A673 (cell line): Measurements from ENCODE around the gene DDX56. TPM values are rescaled to one million over a fixed set of nuclear protein-coding genes. Genes with fewer than 3 reads are reported as not detected.
"Not testable (repeated sequence)": the region's sequence is repeated elsewhere in the genome, so short reads cannot be mapped to it uniquely, and the experiment has no call there.

ENCODE experiments used
- BruUV-seq: library from RNA; stranded (reverse); fragments of 400-500 nt; replicated peaks from 2 replicates; lab custom pipeline; 2021; lab: Mats Ljungman, UMichigan
- CTCF ChIA-PET: fragments of 300-600 bp; sonication (Branson Sonifier 250); formaldehyde crosslinking; loops from one replicate; lab custom pipeline; 2022; ENCODE audit warnings: antibody characterized with exemption; lab: Charles Lee
- POLR2A ChIA-PET: fragments of 300-600 bp; sonication (Branson Sonifier 250); formaldehyde crosslinking; loops from one replicate; lab custom pipeline; 2022; ENCODE audit warnings: antibody characterized with exemption; ENCODE audit not compliant: low non-redundant PET; lab: Charles Lee
- DNase-seq: peaks from one replicate; pipeline ENCODE4 v3.0.0-alpha.2; 2015; ENCODE audit warnings: low spot score
- H3K27ac ChIP-seq: fragments of 200-600 bp; sonication (generic); 2 replicates; pipeline ENCODE4 v1.5.1; 2016; ENCODE audit warnings: mixed run types, low read depth, mild to moderate bottlenecking, mixed read lengths, antibody characterized with exemption, low read length; ENCODE audit not compliant: poor library complexity, severe bottlenecking
- H3K27me3 ChIP-seq: fragments of 200-600 bp; sonication (generic); replicated peaks from 2 replicates; pipeline ENCODE4 v1.6.1; 2017; ENCODE audit warnings: mixed run types, low read depth, mild to moderate bottlenecking, mixed read lengths, antibody characterized with exemption, low read length; ENCODE audit not compliant: insufficient read depth, poor library complexity
- H3K36me3 ChIP-seq: fragments of 200-600 bp; sonication (generic); 2 replicates; pipeline ENCODE4 v1.6.1; 2016; ENCODE audit warnings: mixed run types, mild to moderate bottlenecking, mixed read lengths, antibody characterized with exemption, low read length; ENCODE audit not compliant: insufficient read depth, poor library complexity, severe bottlenecking
- H3K4me1 ChIP-seq: fragments of 200-600 bp; sonication (generic); 2 replicates; pipeline ENCODE4 v1.6.1; 2017; ENCODE audit warnings: mixed run types, mild to moderate bottlenecking, mixed read lengths, antibody characterized with exemption, low read length; ENCODE audit not compliant: insufficient read depth, poor library complexity, severe bottlenecking
- H3K4me3 ChIP-seq: fragments of 200-600 bp; sonication (generic); 2 replicates; pipeline ENCODE4 v1.5.1; 2016; ENCODE audit warnings: low read depth, mixed run types, mild to moderate bottlenecking, mixed read lengths, low read length; ENCODE audit not compliant: poor library complexity, severe bottlenecking
- H3K9me3 ChIP-seq: fragments of 200-600 bp; sonication (generic); 2 replicates; pipeline ENCODE4 v1.6.1; 2016; ENCODE audit warnings: mixed run types, low read depth, mild to moderate bottlenecking, mixed read lengths, antibody characterized with exemption, low read length; ENCODE audit not compliant: poor library complexity, severe bottlenecking
- EZH2 ChIP-seq: fragments of 200-600 bp; sonication (generic); IDR thresholded peaks from 2 replicates; pipeline ENCODE4 v1.6.1; 2017; ENCODE audit warnings: borderline replicate concordance, low read depth, mild to moderate bottlenecking, mixed read lengths, antibody characterized with exemption, low read length; ENCODE audit not compliant: poor library complexity, severe bottlenecking
- intact Hi-C: fragments of 100-400 bp; cut with micrococcal nuclease; formaldehyde crosslinking; loops from one replicate; pipeline ENCODE4 v1.10.0; 2022; ENCODE audit not compliant: unreplicated experiment
- total RNA-seq: library from RNA; stranded (reverse); gene quantifications from 2 replicates; pipeline ENCODE4 v1.2.3, GENCODE V29; 2021
- TF ChIP-seq, protein P1 (sequence below): fragments of 300-800, 200-600 bp; sonication (generic); conservative IDR thresholded peaks from 2 replicates; pipeline ENCODE4 v1.5.1; 2017; ENCODE audit warnings: low read depth, mild to moderate bottlenecking, antibody characterized with exemption, low read length, moderate library complexity, mixed read lengths

The DDX56 gene
- total RNA-seq, 1 experiment from 2014 or later: 147 TPM

DNA sequence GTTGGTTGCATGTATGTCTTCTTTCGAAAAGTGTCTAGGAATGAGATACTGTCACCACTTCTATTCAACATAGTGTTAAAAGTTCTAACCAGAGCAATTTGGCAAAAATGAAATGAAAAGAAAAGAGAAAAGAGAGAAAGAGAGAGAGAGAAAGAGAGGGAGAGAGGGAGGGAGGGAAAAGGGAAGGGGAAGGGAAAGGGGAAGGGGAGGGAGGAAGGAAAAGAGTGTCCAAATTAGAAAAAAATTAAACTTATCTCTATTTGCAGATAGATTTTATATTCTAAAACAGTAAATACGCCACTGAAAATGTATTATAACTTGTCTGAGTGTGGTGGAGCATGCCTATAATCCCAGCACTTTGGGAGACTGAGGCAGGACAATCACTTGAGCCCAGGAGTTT is 16.2 kb downstream of the DDX56 start:
- no peak overlapping the region for H3K4me3 ChIP-seq
- CTCF ChIA-PET: no interaction called here
- intact Hi-C loops: no loop called here
- POLR2A ChIA-PET: no interaction called here
- BruUV-seq: no TSS peak
- no peak for TF ChIP-seq EZH2
- TF ChIP-seq, protein P1, sequence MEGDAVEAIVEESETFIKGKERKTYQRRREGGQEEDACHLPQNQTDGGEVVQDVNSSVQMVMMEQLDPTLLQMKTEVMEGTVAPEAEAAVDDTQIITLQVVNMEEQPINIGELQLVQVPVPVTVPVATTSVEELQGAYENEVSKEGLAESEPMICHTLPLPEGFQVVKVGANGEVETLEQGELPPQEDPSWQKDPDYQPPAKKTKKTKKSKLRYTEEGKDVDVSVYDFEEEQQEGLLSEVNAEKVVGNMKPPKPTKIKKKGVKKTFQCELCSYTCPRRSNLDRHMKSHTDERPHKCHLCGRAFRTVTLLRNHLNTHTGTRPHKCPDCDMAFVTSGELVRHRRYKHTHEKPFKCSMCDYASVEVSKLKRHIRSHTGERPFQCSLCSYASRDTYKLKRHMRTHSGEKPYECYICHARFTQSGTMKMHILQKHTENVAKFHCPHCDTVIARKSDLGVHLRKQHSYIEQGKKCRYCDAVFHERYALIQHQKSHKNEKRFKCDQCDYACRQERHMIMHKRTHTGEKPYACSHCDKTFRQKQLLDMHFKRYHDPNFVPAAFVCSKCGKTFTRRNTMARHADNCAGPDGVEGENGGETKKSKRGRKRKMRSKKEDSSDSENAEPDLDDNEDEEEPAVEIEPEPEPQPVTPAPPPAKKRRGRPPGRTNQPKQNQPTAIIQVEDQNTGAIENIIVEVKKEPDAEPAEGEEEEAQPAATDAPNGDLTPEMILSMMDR: no peak
- H3K27ac ChIP-seq: no peak overlapping the region
- no peaks in the 10 kb centered on the region for H3K9me3 ChIP-seq
- no peaks in the 10 kb centered on the region for H3K36me3 ChIP-seq
- H3K27me3 ChIP-seq: no peaks in the 10 kb centered on the region
- no peak for DNase-seq
- no peaks in the 10 kb centered on the region for H3K4me1 ChIP-seq

DNA sequence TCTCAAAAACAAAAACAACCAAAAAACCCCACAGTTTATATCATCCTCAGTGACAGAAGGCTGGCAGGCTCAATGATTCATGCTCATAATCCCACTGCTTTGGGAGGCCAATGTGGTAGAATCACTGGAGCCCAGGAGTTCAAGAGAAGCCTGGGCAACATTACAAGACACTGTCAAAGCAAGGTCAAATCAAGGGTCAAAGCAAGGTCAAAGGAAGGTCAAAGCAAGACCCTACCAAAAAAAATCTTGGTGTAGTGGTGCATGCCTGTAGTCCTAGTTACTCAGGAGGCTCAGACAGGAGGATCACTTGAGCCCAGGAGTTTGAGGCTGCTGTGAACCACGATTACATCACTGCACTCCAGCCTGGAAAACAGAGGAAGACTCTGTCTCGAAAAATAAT is 18.4 kb downstream of the DDX56 start:
- DNase-seq: no peak
- Histone ChIP-seq H3K4me3 (no peak overlapping the region), H3K27me3 (no peaks in the 10 kb centered on the region), H3K9me3 (no peaks in the 10 kb centered on the region), H3K4me1 (no peaks in the 10 kb centered on the region), H3K36me3 (no peaks in the 10 kb centered on the region), H3K27ac (no peak overlapping the region)
- TF ChIP-seq, protein P1: no peak
- no peak for TF ChIP-seq EZH2
- ChIA-PET POLR2A (no interaction called here), CTCF (no interaction called here)
- intact Hi-C loops: no loop called here
- no TSS peak for BruUV-seq

DNA sequence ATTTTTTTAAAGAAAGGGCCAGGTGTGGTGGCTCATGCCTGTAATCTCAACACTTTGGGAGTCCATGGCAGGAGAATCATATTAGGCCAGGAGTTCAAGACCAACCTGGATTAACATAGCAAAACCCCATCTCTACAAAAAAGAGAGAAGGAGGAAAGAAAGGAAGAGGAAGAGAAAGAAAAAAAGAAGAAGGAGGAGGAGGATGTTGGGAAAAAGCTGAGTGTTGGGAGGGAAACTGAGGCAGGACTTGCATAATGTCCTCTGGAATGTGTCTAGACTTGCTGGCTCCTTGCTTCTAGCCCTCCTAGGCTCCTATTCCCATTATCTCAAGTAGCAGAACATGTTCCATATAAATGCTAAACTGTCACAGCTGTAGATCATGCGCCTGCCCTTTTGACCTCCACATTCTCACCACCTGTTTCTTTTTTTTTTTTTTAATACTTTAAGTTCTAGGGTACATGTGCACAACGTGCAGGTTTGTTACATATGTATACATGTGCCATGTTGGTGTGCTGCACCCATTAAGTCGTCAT is 21.2 kb downstream of the DDX56 start:
- H3K4me3 ChIP-seq, intact Hi-C loops, H3K9me3 ChIP-seq, H3K36me3 ChIP-seq, POLR2A ChIA-PET, BruUV-seq, CTCF ChIA-PET, DNase-seq, H3K4me1 ChIP-seq, H3K27me3 ChIP-seq, H3K27ac ChIP-seq: not testable (repeated sequence)

DNA sequence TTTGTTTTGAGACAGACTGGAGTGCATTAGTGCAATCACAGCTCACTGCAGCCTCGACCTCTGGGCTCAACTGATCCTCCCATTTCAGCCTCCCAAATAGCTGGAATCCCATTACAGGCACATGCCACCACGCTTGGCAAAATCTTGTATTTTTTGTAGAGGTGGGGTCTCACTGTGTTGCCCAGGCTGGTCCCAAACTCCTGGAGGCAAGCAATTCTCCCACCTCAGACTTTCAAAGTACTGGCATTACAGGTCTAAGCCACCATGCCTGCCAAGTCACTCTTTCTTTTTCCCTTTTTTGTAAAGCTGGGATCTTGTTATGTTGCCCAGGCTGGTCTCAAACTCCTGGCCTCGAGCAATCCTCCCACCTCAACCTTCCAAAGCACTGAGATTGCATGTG is 24.3 kb downstream of the DDX56 start:
- POLR2A ChIA-PET: no interaction called here
- Histone ChIP-seq H3K9me3 (no peaks in the 10 kb centered on the region), H3K27me3 (no peaks in the 10 kb centered on the region), H3K4me3 (no peak overlapping the region), H3K36me3 (no peaks in the 10 kb centered on the region), H3K27ac (no peak overlapping the region), H3K4me1 (no peaks in the 10 kb centered on the region)
- intact Hi-C loops: no loop called here
- DNase-seq: no peak
- TF ChIP-seq, protein P1: no peak
- TF ChIP-seq EZH2: no peak
- CTCF ChIA-PET: no interaction called here
- no TSS peak for BruUV-seq
